Measurements from ENCODE around the gene NR5A2. TPM values are rescaled to one million over a fixed set of nuclear protein-coding genes. Genes with fewer than 3 reads are reported as not detected.

NR5A2 gene
- total RNA-seq, 1 donor from 2014 or later = 0.98 TPM

DNA sequence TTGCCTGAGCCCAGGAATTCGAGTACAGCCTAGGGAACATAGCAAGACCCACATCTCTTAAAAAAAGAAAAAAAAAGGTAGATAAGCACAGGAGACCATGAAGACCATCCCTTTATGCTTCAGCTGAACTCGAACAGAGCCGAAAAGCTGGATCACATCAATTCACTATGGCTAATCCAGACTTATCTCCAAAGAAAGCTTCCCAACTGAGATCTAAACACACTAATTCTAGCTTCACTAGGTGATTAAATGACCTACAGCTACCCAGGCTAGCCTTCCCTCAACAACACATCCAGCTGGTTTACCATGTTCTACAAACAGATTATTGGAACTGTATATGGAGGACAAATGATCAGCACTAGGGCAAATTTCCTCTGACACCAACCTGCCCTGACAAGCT, 44.0 kb upstream of the NR5A2 start:
- TF ChIP-seq POLR2AphosphoS5 (IDR thresholded peaks at IDR 0.05; ENCODE audit: insufficient read depth in 1 of 2, low read depth in 1 of 2) (no peak), POLR2A (IDR thresholded peaks at IDR 0.05) (no peak)
- TF ChIP-seq, protein P1, sequence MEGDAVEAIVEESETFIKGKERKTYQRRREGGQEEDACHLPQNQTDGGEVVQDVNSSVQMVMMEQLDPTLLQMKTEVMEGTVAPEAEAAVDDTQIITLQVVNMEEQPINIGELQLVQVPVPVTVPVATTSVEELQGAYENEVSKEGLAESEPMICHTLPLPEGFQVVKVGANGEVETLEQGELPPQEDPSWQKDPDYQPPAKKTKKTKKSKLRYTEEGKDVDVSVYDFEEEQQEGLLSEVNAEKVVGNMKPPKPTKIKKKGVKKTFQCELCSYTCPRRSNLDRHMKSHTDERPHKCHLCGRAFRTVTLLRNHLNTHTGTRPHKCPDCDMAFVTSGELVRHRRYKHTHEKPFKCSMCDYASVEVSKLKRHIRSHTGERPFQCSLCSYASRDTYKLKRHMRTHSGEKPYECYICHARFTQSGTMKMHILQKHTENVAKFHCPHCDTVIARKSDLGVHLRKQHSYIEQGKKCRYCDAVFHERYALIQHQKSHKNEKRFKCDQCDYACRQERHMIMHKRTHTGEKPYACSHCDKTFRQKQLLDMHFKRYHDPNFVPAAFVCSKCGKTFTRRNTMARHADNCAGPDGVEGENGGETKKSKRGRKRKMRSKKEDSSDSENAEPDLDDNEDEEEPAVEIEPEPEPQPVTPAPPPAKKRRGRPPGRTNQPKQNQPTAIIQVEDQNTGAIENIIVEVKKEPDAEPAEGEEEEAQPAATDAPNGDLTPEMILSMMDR (IDR thresholded peaks at IDR 0.05) = no peak
- Histone ChIP-seq H3K9me3 (no peaks in the 10 kb centered on the region), H3K27ac (no peak overlapping the region), H3K4me3 (no peak overlapping the region), H3K36me3 (no peaks in the 10 kb centered on the region), H3K4me1 (no peaks in the 10 kb centered on the region), H3K27me3 (no peaks in the 10 kb centered on the region)
- DNase-seq (ENCODE audit: extremely low spot score in 2 of 2) = no peak
- intact Hi-C loops (cut with DNase I) = no loop called here

DNA sequence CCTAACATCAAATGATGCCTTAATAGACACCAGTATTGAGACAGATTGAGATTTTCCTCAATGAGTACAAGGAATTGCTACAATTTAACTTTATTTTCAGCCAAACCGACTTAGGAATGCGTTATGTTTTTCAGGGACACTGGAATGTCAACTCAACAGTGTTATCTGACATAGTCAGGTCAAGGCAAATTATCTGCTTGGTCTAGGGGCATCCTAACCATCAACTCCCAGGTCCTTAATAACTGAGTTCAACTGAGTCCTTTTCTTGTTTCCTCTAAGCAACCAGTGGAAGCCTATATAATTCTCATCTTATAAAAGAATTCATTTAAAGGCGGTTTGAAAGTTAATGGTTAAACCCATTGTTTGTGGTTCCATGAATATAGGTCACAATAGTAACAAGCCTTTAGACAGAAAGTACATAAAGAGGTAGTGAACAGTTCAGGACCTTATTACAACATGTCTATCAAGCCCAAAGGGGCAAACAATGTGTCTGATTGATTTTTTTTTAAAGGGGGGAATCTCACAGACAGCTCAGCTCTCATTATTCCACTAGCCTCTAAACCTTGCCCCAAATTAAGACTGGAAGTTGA, 32.3 kb upstream of the NR5A2 start:
- Histone ChIP-seq H3K4me1 (no peaks in the 10 kb centered on the region), H3K27me3 (no peaks in the 10 kb centered on the region), H3K36me3 (no peaks in the 10 kb centered on the region), H3K27ac (no peak overlapping the region), H3K9me3 (no peaks in the 10 kb centered on the region), H3K4me3 (no peak overlapping the region)
- TF ChIP-seq, protein P1 (IDR thresholded peaks at IDR 0.05) = no peak
- TF ChIP-seq POLR2AphosphoS5 (IDR thresholded peaks at IDR 0.05; ENCODE audit: insufficient read depth in 1 of 2, low read depth in 1 of 2) (no peak), POLR2A (IDR thresholded peaks at IDR 0.05) (no peak)
- no peak for DNase-seq (ENCODE audit: extremely low spot score in 2 of 2)
- intact Hi-C loops (cut with DNase I) = no loop called here

DNA sequence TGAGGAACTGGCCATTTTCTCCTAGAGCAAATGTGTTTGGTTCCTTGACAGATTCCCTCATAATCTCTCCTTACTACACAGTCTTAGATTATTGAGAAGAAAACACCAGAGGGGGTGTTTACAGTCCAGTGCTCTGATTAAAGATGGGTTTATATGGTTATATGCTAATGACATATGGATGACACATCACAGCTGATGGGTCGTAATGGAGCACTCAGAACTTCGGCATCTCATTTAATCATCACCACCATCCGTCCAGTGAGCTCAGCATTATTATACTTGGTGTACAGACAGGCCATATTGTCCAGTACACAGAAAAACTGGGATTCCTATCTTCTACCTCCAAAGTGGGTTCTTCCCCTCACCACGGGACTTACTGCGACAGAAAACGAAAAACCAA, 22.3 kb upstream of the NR5A2 start:
- no peak for DNase-seq (ENCODE audit: extremely low spot score in 2 of 2)
- H3K4me1 ChIP-seq = no peaks in the 10 kb centered on the region
- no peak overlapping the region for H3K27ac ChIP-seq
- TF ChIP-seq POLR2AphosphoS5 (IDR thresholded peaks at IDR 0.05; ENCODE audit: insufficient read depth in 1 of 2, low read depth in 1 of 2) (no peak), POLR2A (IDR thresholded peaks at IDR 0.05) (no peak)
- TF ChIP-seq, protein P1 (IDR thresholded peaks at IDR 0.05) = no peak
- no peaks in the 10 kb centered on the region for H3K9me3 ChIP-seq
- no peaks in the 10 kb centered on the region for H3K36me3 ChIP-seq
- no peak overlapping the region for H3K4me3 ChIP-seq
- intact Hi-C loops (cut with DNase I) = no loop called here
- no peaks in the 10 kb centered on the region for H3K27me3 ChIP-seq

- no peak for TF ChIP-seq POLR2A (IDR thresholded peaks at IDR 0.05)
- no peak for TF ChIP-seq POLR2AphosphoS5 (IDR thresholded peaks at IDR 0.05; ENCODE audit: insufficient read depth in 1 of 2, low read depth in 1 of 2)
- TF ChIP-seq, protein P1 (IDR thresholded peaks at IDR 0.05) = no peak
- Histone ChIP-seq H3K27ac (no peak overlapping the region), H3K27me3 (no peaks in the 10 kb centered on the region), H3K36me3 (no peaks in the 10 kb centered on the region), H3K4me1 (no peaks in the 10 kb centered on the region), H3K9me3 (no peaks in the 10 kb centered on the region), H3K4me3 (no peak overlapping the region)
- intact Hi-C loops (cut with DNase I) = no loop called here
- DNase-seq (ENCODE audit: extremely low spot score in 2 of 2) = no peak
These were observed 20.8 kb upstream of the NR5A2 start for GRCh38 chr1:200006711-200007110.

DNA sequence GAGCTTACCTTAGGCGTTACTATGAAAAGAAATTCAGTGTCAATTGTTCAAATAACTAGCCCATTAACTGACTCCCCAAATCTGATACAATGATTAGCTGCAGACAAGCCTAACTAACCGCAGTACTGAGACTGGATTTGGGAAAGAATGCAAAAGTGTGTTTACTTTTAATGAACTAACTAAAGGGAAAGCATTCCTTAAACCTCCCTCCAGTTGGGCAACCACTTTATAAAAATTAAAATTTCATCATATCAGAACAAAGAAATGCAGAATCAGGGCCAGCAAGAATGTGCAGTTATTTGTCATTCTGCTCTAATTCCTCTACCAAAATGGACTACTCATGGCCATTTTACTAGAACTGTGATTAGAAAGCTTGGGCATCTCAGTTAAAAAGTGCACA, 11.7 kb upstream of the NR5A2 start:
- TF ChIP-seq POLR2AphosphoS5 (IDR thresholded peaks at IDR 0.05; ENCODE audit: insufficient read depth in 1 of 2, low read depth in 1 of 2) (no peak), POLR2A (IDR thresholded peaks at IDR 0.05) (no peak)
- TF ChIP-seq, protein P1 (IDR thresholded peaks at IDR 0.05) = no peak
- no peaks in the 10 kb centered on the region for H3K4me1 ChIP-seq
- no peaks in the 10 kb centered on the region for H3K9me3 ChIP-seq
- no peak for DNase-seq (ENCODE audit: extremely low spot score in 2 of 2)
- no peak overlapping the region for H3K4me3 ChIP-seq
- no peak overlapping the region for H3K27ac ChIP-seq
- H3K36me3 ChIP-seq = no peaks in the 10 kb centered on the region
- intact Hi-C loops (cut with DNase I) = no loop called here
- no peaks in the 10 kb centered on the region for H3K27me3 ChIP-seq

Measured in vagina (tissue), 2 donors.